DLD1 (cell line): Measurements from ENCODE around the gene ZNF22.
"Not testable (repeated sequence)": the region's sequence is repeated elsewhere in the genome, so short reads cannot be mapped to it uniquely, and the experiment has no call there.

ENCODE experiments used
- in situ Hi-C: cut with HindIII; loops from 2 replicates; pipeline ENCODE4 v1.10.0; 2017; ENCODE audit warnings: low sequenced_read_pairs

ZNF22 gene

GRCh38 chr10:45006276-45007030 lies 5.7 kb downstream of the ZNF22 start:
- in situ Hi-C loops, result no loop called here

- in situ Hi-C loops, result no loop called here
Measured at GRCh38 chr10:45008524-45009161, 7.9 kb downstream of the ZNF22 start.

GRCh38 chr10:45014557-45014956 lies 13.8 kb downstream of the ZNF22 start:
- in situ Hi-C loops, result not testable (repeated sequence)

GRCh38 chr10:45015590-45015989 lies 14.9 kb downstream of the ZNF22 start:
- in situ Hi-C loops, result no loop called here

GRCh38 chr10:45023426-45023825 lies 22.7 kb downstream of the ZNF22 start:
- in situ Hi-C loops, result no loop called here

GRCh38 chr10:45034301-45034700 lies 33.6 kb downstream of the ZNF22 start:
- in situ Hi-C loops, result no loop called here

- in situ Hi-C loops, result no loop called here
Measured at GRCh38 chr10:45035673-45036072, 35.0 kb downstream of the ZNF22 start.

- in situ Hi-C loops, result no loop called here
Measured at GRCh38 chr10:45040921-45041542, 40.3 kb downstream of the ZNF22 start.

GRCh38 chr10:45044290-45044689 lies 43.6 kb downstream of the ZNF22 start:
- in situ Hi-C loops, result no loop called here

GRCh38 chr10:45050551-45051235 lies 50.0 kb downstream of the ZNF22 start:
- in situ Hi-C loops, result no loop called here

- in situ Hi-C loops, result no loop called here
Measured at GRCh38 chr10:45052700-45053099, 52.0 kb downstream of the ZNF22 start.

- in situ Hi-C loops, result no loop called here
Measured at GRCh38 chr10:45053569-45054100, 52.9 kb downstream of the ZNF22 start.
